GM13976 (cell line): ENCODE results near the gene FLT1.

ENCODE experiments used
- DNase-seq: peaks from one replicate; pipeline ENCODE4 v3.0.0; 2012; ENCODE audit warnings: low spot score
- CTCF ChIP-seq: IDR thresholded peaks from 2 replicates; pipeline ENCODE4 v1.5.1; 2012; ENCODE audit warnings: borderline replicate concordance, mild to moderate bottlenecking; ENCODE audit not compliant: insufficient read depth; ENCODE audit errors: extremely low read depth, missing control alignments, control extremely low read depth
- in situ Hi-C: fragments of 300-500 bp; cut with MboI; formaldehyde crosslinking; loops from one replicate; pipeline ENCODE4 v1.12.0; 2022; ENCODE audit warnings: low sequenced_read_pairs, mixed read lengths, inconsistent platforms; ENCODE audit not compliant: unreplicated experiment

Gene FLT1

GRCh38 chr13:28319528-28319927, 175.4 kb downstream of the FLT1 start:
- TF ChIP-seq CTCF = no peak
- in situ Hi-C loops = loop anchor here (25.0 kb wide), 1 partner anchor 1043 kb away; no protein-coding TSS in a partner anchor
- DNase-seq = no peak

- DNase-seq = no peak
- in situ Hi-C loops = loop anchor here (25.0 kb wide), 1 partner anchor 1044 kb away; no protein-coding TSS in a partner anchor
- no peak for TF ChIP-seq CTCF
Observed at GRCh38 chr13:28318496-28318895, 176.4 kb downstream of the FLT1 start.

- no peak for TF ChIP-seq CTCF
- in situ Hi-C loops = loop anchor here (25.0 kb wide), 1 partner anchor 1045 kb away; no protein-coding TSS in a partner anchor
- DNase-seq = no peak
Observed at GRCh38 chr13:28316836-28317235, 178.1 kb downstream of the FLT1 start.

- DNase-seq = no peak
- TF ChIP-seq CTCF = no peak
- in situ Hi-C loops = loop anchor here (25.0 kb wide), 1 partner anchor 1046 kb away; no protein-coding TSS in a partner anchor
Observed at GRCh38 chr13:28316129-28316528, 178.8 kb downstream of the FLT1 start.

GRCh38 chr13:28314879-28315278, 180.0 kb downstream of the FLT1 start:
- no peak for TF ChIP-seq CTCF
- in situ Hi-C loops = loop anchor here (25.0 kb wide), 1 partner anchor 1047 kb away; no protein-coding TSS in a partner anchor
- no peak for DNase-seq

- in situ Hi-C loops = loop anchor here (25.0 kb wide), 1 partner anchor 1049 kb away; no protein-coding TSS in a partner anchor
- peak; percentile 41 for DNase-seq
- peak; percentile 12 for TF ChIP-seq CTCF
Observed at GRCh38 chr13:28313579-28313978, 181.3 kb downstream of the FLT1 start.
